ENCODE results near the gene PACS1.
"Not testable (repeated sequence)": the region's sequence is repeated elsewhere in the genome, so short reads cannot be mapped to it uniquely, and the experiment has no call there.

Gene PACS1

GRCh38 chr11:66069715-66070603, at the start of gene PACS1:
TSS of gene PACS1 (plus strand) at chr11:66070272. CDS start at chr11:66070487, 215 bp downstream.
- peak; percentile 75 for DNase-seq

GRCh38 chr11:66020618-66021357, 49.3 kb upstream of the PACS1 start:
- peak; percentile 77 for DNase-seq

GRCh38 chr11:66022401-66023185, 47.5 kb upstream of the PACS1 start:
- DNase-seq = peak; percentile 85

GRCh38 chr11:66023186-66023440, 47.0 kb upstream of the PACS1 start:
- DNase-seq = not testable (repeated sequence)

GRCh38 chr11:66026017-66026529, 44.0 kb upstream of the PACS1 start, which contains the start of gene CATSPER1:
TSS of gene CATSPER1 (minus strand) at chr11:66026479. CDS start at chr11:66026379, 100 bp downstream.
- DNase-seq = no peak

GRCh38 chr11:66032957-66033735, 36.9 kb upstream of the PACS1 start:
- no peak for DNase-seq

GRCh38 chr11:66035653-66036333, 34.3 kb upstream of the PACS1 start:
- DNase-seq = no peak

- no peak for DNase-seq
Measured at GRCh38 chr11:66036334-66036710, 33.8 kb upstream of the PACS1 start.

- DNase-seq = no peak
Measured at GRCh38 chr11:66037327-66037726, 32.7 kb upstream of the PACS1 start.

GRCh38 chr11:66039765-66040164, 30.3 kb upstream of the PACS1 start:
- no peak for DNase-seq

GRCh38 chr11:66042227-66042995, 27.7 kb upstream of the PACS1 start:
- DNase-seq = no peak

- no peak for DNase-seq
Measured at GRCh38 chr11:66042996-66043906, 26.8 kb upstream of the PACS1 start.

- no peak for DNase-seq
Measured at GRCh38 chr11:66044757-66045156, 25.3 kb upstream of the PACS1 start.

- peak; percentile 90 for DNase-seq
Measured at GRCh38 chr11:66045177-66045639, 24.9 kb upstream of the PACS1 start.

- DNase-seq = no peak
Measured at GRCh38 chr11:66046901-66047300, 23.2 kb upstream of the PACS1 start.

- no peak for DNase-seq
Measured at GRCh38 chr11:66047541-66048365, 22.3 kb upstream of the PACS1 start.

- DNase-seq = no peak
Measured at GRCh38 chr11:66048547-66049323, 21.3 kb upstream of the PACS1 start, which contains the start of gene GAL3ST3. TSS of gene GAL3ST3 (minus strand) at chr11:66049161. CDS start at chr11:66045415, 3,746 bp downstream.

Measured in hematopoietic multipotent progenitor cell treated with erythropoietin and hydrocortisone succinate and interleukin-3 and kit ligand, for 6 days (in vitro differentiated cells).